ENCODE measurements around the gene VPS29.
"Not testable (repeated sequence)": the region's sequence is repeated elsewhere in the genome, so short reads cannot be mapped to it uniquely, and the experiment has no call there.

VPS29 gene

DNA sequence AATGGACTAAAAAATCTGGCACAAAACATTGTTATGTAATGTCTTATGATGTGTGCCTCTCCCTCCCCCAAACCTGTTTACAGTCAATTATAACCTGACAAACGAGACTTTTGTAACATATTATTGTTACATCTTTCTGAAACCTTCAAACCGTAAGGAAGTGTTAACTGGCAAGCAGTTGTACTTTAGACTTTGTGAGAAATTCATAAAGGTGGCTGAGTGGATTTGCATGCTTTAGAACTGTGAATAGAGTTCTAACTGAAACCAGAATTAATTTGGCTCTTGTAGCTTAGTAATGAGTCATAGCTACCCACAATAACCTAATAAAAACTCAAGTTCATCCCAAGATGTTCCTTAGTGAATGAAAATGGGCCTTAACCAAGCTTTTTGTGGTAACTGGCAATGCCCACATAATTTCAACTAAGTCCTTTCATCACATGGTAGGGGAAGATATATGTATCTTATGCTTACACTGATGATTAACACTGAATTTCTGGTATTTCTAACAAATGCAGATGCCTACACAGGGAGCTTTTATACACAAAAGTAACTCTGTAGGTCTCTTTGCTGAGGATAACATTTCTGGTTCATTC, 29.9 kb upstream of the VPS29 start:
- Histone ChIP-seq H3K27ac (peak overlapping the region; percentile 38), H3K27me3 (ENCODE audit: insufficient read depth, low read depth) (no peaks in the 10 kb centered on the region), H3K36me3 (ENCODE audit: insufficient read depth) (no peaks in the 10 kb centered on the region), H2AFZ (ENCODE audit: low read depth) (no peak overlapping the region), H3K4me3 (IDR thresholded peaks at IDR 0.05; ENCODE audit: insufficient read depth, low read depth, low read length) (no peak overlapping the region), H3K79me2 (ENCODE audit: insufficient read depth, low read depth) (no peaks in the 10 kb centered on the region), H3K4me1 (ENCODE audit: low read depth, poor library complexity, severe bottlenecking) (peaks cover 41% of the 10 kb centered on the region), H4K20me1 (ENCODE audit: insufficient read depth) (no peaks in the 10 kb centered on the region), H3K4me2 (peak overlapping the region; percentile 49), H3K9ac (no peak overlapping the region)
- TF ChIP-seq, protein P1, sequence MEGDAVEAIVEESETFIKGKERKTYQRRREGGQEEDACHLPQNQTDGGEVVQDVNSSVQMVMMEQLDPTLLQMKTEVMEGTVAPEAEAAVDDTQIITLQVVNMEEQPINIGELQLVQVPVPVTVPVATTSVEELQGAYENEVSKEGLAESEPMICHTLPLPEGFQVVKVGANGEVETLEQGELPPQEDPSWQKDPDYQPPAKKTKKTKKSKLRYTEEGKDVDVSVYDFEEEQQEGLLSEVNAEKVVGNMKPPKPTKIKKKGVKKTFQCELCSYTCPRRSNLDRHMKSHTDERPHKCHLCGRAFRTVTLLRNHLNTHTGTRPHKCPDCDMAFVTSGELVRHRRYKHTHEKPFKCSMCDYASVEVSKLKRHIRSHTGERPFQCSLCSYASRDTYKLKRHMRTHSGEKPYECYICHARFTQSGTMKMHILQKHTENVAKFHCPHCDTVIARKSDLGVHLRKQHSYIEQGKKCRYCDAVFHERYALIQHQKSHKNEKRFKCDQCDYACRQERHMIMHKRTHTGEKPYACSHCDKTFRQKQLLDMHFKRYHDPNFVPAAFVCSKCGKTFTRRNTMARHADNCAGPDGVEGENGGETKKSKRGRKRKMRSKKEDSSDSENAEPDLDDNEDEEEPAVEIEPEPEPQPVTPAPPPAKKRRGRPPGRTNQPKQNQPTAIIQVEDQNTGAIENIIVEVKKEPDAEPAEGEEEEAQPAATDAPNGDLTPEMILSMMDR (conservative IDR thresholded peaks at IDR 0.05; ENCODE audit: low read depth, low read length) = no peak

DNA sequence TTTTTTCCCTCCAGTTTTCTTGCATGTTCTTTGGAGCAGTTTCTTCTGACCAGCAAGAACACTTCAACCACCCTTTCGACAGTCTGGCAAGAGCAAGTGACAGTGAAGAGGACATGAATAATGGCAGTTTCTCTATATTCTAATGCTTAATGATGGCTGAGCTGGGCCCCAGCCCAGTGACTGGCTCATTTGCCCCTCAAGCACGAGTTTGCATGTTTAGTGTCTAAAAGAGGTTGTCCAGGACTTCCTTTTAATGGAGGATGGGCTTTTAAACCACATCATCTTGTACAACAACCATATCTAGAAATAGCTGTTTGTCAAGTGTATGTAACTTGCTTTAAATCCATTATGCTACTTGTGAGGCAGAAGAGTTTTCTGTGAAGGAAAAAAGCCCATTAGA, 28.6 kb upstream of the VPS29 start:
- no peak overlapping the region for H3K27ac ChIP-seq
- no peaks in the 10 kb centered on the region for H4K20me1 ChIP-seq (ENCODE audit: insufficient read depth)
- H3K4me1 ChIP-seq (ENCODE audit: low read depth, poor library complexity, severe bottlenecking) = peaks cover 41% of the 10 kb centered on the region
- no peaks in the 10 kb centered on the region for H3K79me2 ChIP-seq (ENCODE audit: insufficient read depth, low read depth)
- no peak overlapping the region for H3K4me3 ChIP-seq (IDR thresholded peaks at IDR 0.05; ENCODE audit: insufficient read depth, low read depth, low read length)
- H3K9ac ChIP-seq = no peak overlapping the region
- TF ChIP-seq, protein P1 (conservative IDR thresholded peaks at IDR 0.05; ENCODE audit: low read depth, low read length) = no peak
- no peak overlapping the region for H2AFZ ChIP-seq (ENCODE audit: low read depth)
- H3K4me2 ChIP-seq = no peak overlapping the region
- H3K27me3 ChIP-seq (ENCODE audit: insufficient read depth, low read depth) = no peaks in the 10 kb centered on the region
- H3K36me3 ChIP-seq (ENCODE audit: insufficient read depth) = no peaks in the 10 kb centered on the region

DNA sequence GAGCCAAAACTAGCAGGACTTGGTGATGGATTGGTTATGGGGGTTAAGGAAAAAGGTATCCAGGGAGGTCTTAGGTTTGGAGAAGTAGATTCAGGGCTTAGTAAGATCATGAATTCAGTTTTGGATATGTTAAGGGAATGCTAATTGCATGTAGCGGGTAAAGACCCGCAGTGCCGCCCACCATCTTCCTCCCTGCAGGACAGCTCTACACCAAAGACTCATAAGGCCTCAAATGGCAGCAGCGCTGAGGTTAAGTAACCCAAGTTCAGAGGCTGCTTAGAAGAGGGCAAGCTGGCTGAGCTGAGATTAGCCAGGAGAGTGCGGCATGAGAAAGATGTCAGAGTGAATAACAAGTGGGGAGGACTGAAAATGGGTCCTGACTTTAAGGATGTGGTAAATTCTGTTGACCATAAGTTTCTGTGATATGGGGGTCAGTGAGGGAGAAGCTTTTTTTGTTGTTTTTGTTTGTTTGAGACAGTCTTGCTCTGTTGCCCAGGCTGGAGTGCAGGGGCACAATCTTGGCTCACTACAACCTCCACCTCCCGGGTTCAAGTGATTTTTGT, 26.4 kb upstream of the VPS29 start:
- peaks cover 27% of the 10 kb centered on the region for H3K4me1 ChIP-seq (ENCODE audit: low read depth, poor library complexity, severe bottlenecking)
- no peaks in the 10 kb centered on the region for H3K36me3 ChIP-seq (ENCODE audit: insufficient read depth)
- H4K20me1 ChIP-seq (ENCODE audit: insufficient read depth) = no peaks in the 10 kb centered on the region
- H3K4me2 ChIP-seq = no peak overlapping the region
- H3K4me3 ChIP-seq (IDR thresholded peaks at IDR 0.05; ENCODE audit: insufficient read depth, low read depth, low read length) = no peak overlapping the region
- no peak overlapping the region for H3K9ac ChIP-seq
- TF ChIP-seq, protein P1 (conservative IDR thresholded peaks at IDR 0.05; ENCODE audit: low read depth, low read length) = no peak
- H3K27ac ChIP-seq = no peak overlapping the region
- no peak overlapping the region for H2AFZ ChIP-seq (ENCODE audit: low read depth)
- H3K27me3 ChIP-seq (ENCODE audit: insufficient read depth, low read depth) = no peaks in the 10 kb centered on the region
- no peaks in the 10 kb centered on the region for H3K79me2 ChIP-seq (ENCODE audit: insufficient read depth, low read depth)

DNA sequence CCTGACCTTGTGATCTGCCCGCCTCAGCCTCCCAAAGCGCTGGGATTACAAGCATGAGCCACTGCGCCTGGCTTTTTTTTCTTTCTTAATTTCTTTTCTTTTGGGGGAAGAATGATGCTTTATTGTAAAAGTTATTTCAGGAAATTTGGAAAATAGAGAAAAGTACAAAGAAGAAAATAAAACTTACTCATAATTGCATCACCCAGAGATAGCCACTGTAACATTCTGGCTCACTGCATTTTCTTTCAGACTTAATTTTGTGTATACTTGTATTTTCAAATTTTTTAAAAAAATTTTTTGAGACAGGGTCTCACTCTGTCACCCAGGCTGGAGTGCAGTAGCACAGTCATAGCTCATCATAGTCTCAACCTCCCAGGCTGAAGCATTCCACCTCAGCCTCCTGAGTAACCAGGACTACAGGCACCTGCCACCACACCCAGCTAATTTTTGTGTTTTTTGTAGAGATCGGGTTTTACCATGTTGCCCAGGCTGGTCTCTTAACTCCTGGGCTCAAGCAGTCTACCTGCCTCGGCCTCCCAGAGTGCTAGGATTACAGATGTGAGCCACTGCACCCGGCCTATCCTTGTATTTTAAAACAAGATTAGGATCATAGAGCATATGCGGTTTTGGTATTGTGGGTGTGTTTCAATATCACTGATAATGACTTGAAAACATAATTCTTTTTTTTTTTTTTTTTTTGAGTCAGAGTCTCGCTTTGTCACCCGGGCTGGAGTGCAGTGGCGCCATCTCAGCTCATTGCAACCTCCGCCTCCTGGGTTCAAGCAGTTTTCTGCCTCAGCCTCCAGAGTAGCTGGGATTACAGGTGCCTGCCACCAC, 19.2 kb upstream of the VPS29 start:
- not testable (repeated sequence) for H3K27ac ChIP-seq; H2AFZ ChIP-seq (ENCODE audit: low read depth); H3K27me3 ChIP-seq (ENCODE audit: insufficient read depth, low read depth); H3K79me2 ChIP-seq (ENCODE audit: insufficient read depth, low read depth); H3K4me3 ChIP-seq (IDR thresholded peaks at IDR 0.05; ENCODE audit: insufficient read depth, low read depth, low read length); H4K20me1 ChIP-seq (ENCODE audit: insufficient read depth); H3K9ac ChIP-seq; H3K4me2 ChIP-seq; H3K36me3 ChIP-seq (ENCODE audit: insufficient read depth)
- H3K4me1 ChIP-seq (ENCODE audit: low read depth, poor library complexity, severe bottlenecking) = peaks cover 12% of the 10 kb centered on the region

DNA sequence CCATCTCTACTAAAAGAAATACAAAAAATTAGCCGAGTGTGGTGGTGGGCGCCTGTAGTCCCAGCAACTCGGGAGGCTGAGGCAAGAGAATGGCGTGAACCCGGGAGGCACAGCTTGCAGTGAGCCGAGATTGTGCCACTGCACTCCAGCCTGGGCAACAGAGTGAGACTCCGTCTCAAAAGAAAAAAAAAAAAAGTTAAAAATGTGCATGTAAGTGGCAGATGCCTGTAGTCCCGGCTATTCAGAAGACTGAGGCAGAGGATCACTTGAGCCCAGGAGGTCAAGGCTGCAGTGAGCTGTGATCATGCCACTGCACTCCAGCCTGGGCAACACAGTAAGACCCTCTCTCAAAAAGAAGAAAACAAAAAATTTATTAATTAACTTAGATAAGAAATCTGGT, 16.1 kb upstream of the VPS29 start:
- H3K4me1 ChIP-seq (ENCODE audit: low read depth, poor library complexity, severe bottlenecking) = peaks cover 12% of the 10 kb centered on the region
- not testable (repeated sequence) for H3K4me2 ChIP-seq; H4K20me1 ChIP-seq (ENCODE audit: insufficient read depth); H3K4me3 ChIP-seq (IDR thresholded peaks at IDR 0.05; ENCODE audit: insufficient read depth, low read depth, low read length); H3K27me3 ChIP-seq (ENCODE audit: insufficient read depth, low read depth); H3K27ac ChIP-seq; H2AFZ ChIP-seq (ENCODE audit: low read depth); H3K79me2 ChIP-seq (ENCODE audit: insufficient read depth, low read depth); H3K9ac ChIP-seq; H3K36me3 ChIP-seq (ENCODE audit: insufficient read depth)

Measured in KMS-11 (cell line).